PFSK-1 (cell line): ENCODE results near the gene SHISAL1.

ENCODE experiments used
- POLR2AphosphoS5 ChIP-seq: IDR thresholded peaks from 2 replicates; pipeline ENCODE4 v1.6.1; 2012; ENCODE audit warnings: low read depth, mild to moderate bottlenecking, control low read depth, low read length, moderate library complexity
- TAF1 ChIP-seq: IDR thresholded peaks from 2 replicates; pipeline ENCODE4 v1.6.1; 2012; ENCODE audit warnings: low read length, control low read depth, borderline replicate concordance; ENCODE audit not compliant: insufficient read depth
- TF ChIP-seq, protein P1 (sequence below), 2 experiments: IDR thresholded peaks; 2 replicates each; pipeline versions ENCODE4 v1.6.1 to v1.8.0; 2011 to 2012; ENCODE audit warnings: low read depth in 2 of 2, low read length in 2 of 2, control low read depth in 1 of 2, inconsistent platforms in 1 of 2, mild to moderate bottlenecking in 1 of 2, moderate library complexity in 1 of 2; ENCODE audit not compliant: insufficient read depth in 1 of 2

DNA sequence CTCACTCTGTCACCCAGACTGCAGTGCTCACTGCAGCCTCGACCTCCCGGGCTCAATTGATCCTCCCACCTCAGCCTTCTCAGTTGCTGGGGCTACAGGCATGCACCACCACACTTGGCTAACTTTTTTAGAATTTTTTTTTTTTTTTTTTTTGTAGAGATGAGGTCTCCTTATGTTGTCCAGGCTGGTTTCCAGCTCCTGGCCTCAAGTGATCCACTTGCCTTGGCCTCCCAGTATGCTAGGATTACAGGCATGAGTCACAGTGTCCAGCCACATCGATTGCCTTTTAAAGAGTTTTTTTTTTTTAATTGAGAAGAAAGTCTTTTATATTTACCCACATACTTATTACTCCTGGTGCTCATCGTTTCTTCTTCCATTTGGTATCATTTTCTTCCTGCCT is 102.0 kb downstream of the SHISAL1 start:
- TF ChIP-seq, protein P1, sequence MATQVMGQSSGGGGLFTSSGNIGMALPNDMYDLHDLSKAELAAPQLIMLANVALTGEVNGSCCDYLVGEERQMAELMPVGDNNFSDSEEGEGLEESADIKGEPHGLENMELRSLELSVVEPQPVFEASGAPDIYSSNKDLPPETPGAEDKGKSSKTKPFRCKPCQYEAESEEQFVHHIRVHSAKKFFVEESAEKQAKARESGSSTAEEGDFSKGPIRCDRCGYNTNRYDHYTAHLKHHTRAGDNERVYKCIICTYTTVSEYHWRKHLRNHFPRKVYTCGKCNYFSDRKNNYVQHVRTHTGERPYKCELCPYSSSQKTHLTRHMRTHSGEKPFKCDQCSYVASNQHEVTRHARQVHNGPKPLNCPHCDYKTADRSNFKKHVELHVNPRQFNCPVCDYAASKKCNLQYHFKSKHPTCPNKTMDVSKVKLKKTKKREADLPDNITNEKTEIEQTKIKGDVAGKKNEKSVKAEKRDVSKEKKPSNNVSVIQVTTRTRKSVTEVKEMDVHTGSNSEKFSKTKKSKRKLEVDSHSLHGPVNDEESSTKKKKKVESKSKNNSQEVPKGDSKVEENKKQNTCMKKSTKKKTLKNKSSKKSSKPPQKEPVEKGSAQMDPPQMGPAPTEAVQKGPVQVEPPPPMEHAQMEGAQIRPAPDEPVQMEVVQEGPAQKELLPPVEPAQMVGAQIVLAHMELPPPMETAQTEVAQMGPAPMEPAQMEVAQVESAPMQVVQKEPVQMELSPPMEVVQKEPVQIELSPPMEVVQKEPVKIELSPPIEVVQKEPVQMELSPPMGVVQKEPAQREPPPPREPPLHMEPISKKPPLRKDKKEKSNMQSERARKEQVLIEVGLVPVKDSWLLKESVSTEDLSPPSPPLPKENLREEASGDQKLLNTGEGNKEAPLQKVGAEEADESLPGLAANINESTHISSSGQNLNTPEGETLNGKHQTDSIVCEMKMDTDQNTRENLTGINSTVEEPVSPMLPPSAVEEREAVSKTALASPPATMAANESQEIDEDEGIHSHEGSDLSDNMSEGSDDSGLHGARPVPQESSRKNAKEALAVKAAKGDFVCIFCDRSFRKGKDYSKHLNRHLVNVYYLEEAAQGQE (IDR thresholded peaks at IDR 0.05; ENCODE audit: insufficient read depth in 1 of 2, low read depth in 2 of 2, low read length in 2 of 2), result no peak
- TF ChIP-seq TAF1, result no peak
- no peak for TF ChIP-seq POLR2AphosphoS5
